SJCRH30 (cell line): Measurements from ENCODE around the gene NMNAT1. TPM values are rescaled to one million over a fixed set of nuclear protein-coding genes. Genes with fewer than 3 reads are reported as not detected.
A peak's percentile ranks its signal among the peaks of the same experiment; 100 is the strongest.
"Not testable (repeated sequence)": the region's sequence is repeated elsewhere in the genome, so short reads cannot be mapped to it uniquely, and the experiment has no call there.

Experiments used
- DNase-seq, 2 experiments: peaks; one replicate each; pipeline ENCODE4 v3.0.0-alpha.2; 2015 to 2020
- H3K27ac ChIP-seq: fragments of 250-450 bp; sonication (Bioruptor Pico); 2 replicates; pipeline ENCODE4 v1.5.1; 2020; ENCODE audit warnings: mild to moderate bottlenecking, moderate library complexity
- H3K27me3 ChIP-seq: fragments of 250-450 bp; sonication (Bioruptor Pico); 2 replicates; pipeline ENCODE4 v1.5.1; 2020; ENCODE audit warnings: mild to moderate bottlenecking, moderate library complexity
- H3K36me3 ChIP-seq: fragments of 250-450 bp; sonication (Bioruptor Pico); 2 replicates; pipeline ENCODE4 v1.5.1; 2020; ENCODE audit warnings: mild to moderate bottlenecking, moderate library complexity
- H3K4me1 ChIP-seq: fragments of 250-450 bp; sonication (Bioruptor Pico); 2 replicates; pipeline ENCODE4 v1.5.1; 2020; ENCODE audit warnings: mild to moderate bottlenecking, moderate library complexity
- H3K4me3 ChIP-seq: fragments of 250-450 bp; sonication (Bioruptor Pico); 2 replicates; pipeline ENCODE4 v1.5.1; 2020; ENCODE audit warnings: mild to moderate bottlenecking, moderate library complexity
- H3K9me3 ChIP-seq: fragments of 250-450 bp; sonication (Bioruptor Pico); replicated peaks from 2 replicates; pipeline ENCODE4 v1.5.1; 2020; ENCODE audit warnings: mild to moderate bottlenecking, moderate library complexity
- total RNA-seq: library from RNA; depleted of rRNA; stranded (reverse); fragments of >200 nt; shearing (Covaris generic); gene quantifications from 2 replicates; pipeline ENCODE4 v1.2.3, GENCODE V29; 2014

The NMNAT1 gene
- total RNA-seq, 1 experiment from 2014 or later = 5.5 TPM

- H3K9me3 ChIP-seq = no peaks in the 10 kb centered on the region
- no peaks in the 10 kb centered on the region for H3K36me3 ChIP-seq
- peak; percentile 88 to 93 for DNase-seq
- H3K4me1 ChIP-seq = peaks cover 14% of the 10 kb centered on the region
- no peaks in the 10 kb centered on the region for H3K27me3 ChIP-seq
- peak overlapping the region; percentile 16; the same call in 1 of the 2 replicates for H3K27ac ChIP-seq
- peak overlapping the region; percentile 10; the same call in 1 of the 2 replicates for H3K4me3 ChIP-seq
Measured at GRCh38 chr1:9960706-9961562, 17.7 kb downstream of the NMNAT1 start.

GRCh38 chr1:9984253-9984652, 41.0 kb downstream of the NMNAT1 start:
- Histone ChIP-seq H3K27me3 (no peaks in the 10 kb centered on the region), H3K36me3 (no peaks in the 10 kb centered on the region), H3K4me3 (no peak overlapping the region), H3K4me1 (no peaks in the 10 kb centered on the region), H3K9me3 (no peaks in the 10 kb centered on the region), H3K27ac (no peak overlapping the region)
- no peak for DNase-seq

GRCh38 chr1:9985001-9985400, 41.7 kb downstream of the NMNAT1 start:
- Histone ChIP-seq H3K9me3 (no peaks in the 10 kb centered on the region), H3K27ac (no peak overlapping the region), H3K4me1 (no peaks in the 10 kb centered on the region), H3K4me3 (no peak overlapping the region), H3K36me3 (no peaks in the 10 kb centered on the region), H3K27me3 (no peaks in the 10 kb centered on the region)
- no peak for DNase-seq

GRCh38 chr1:9989773-9990172, 46.5 kb downstream of the NMNAT1 start:
- Histone ChIP-seq H3K4me3 (no peak overlapping the region), H3K27me3 (no peaks in the 10 kb centered on the region), H3K4me1 (no peaks in the 10 kb centered on the region), H3K27ac (no peak overlapping the region), H3K9me3 (no peaks in the 10 kb centered on the region), H3K36me3 (no peaks in the 10 kb centered on the region)
- no peak for DNase-seq

GRCh38 chr1:9990944-9991343, 47.7 kb downstream of the NMNAT1 start:
- H3K4me3 ChIP-seq = no peak overlapping the region
- H3K27me3 ChIP-seq = no peaks in the 10 kb centered on the region
- H3K4me1 ChIP-seq = no peaks in the 10 kb centered on the region
- no peaks in the 10 kb centered on the region for H3K9me3 ChIP-seq
- H3K27ac ChIP-seq = no peak overlapping the region
- DNase-seq = no peak
- no peaks in the 10 kb centered on the region for H3K36me3 ChIP-seq

- Histone ChIP-seq H3K27ac (no peak overlapping the region), H3K4me3 (no peak overlapping the region), H3K36me3 (no peaks in the 10 kb centered on the region), H3K27me3 (no peaks in the 10 kb centered on the region), H3K4me1 (no peaks in the 10 kb centered on the region), H3K9me3 (no peaks in the 10 kb centered on the region)
- DNase-seq = no peak
Measured at GRCh38 chr1:9992910-9993309, 49.6 kb downstream of the NMNAT1 start.

- no peaks in the 10 kb centered on the region for H3K27me3 ChIP-seq
- no peaks in the 10 kb centered on the region for H3K9me3 ChIP-seq
- no peak for DNase-seq
- no peaks in the 10 kb centered on the region for H3K4me1 ChIP-seq
- no peak overlapping the region for H3K27ac ChIP-seq
- no peak overlapping the region for H3K4me3 ChIP-seq
- no peaks in the 10 kb centered on the region for H3K36me3 ChIP-seq
Measured at GRCh38 chr1:9993561-9994075, 50.3 kb downstream of the NMNAT1 start.

- Histone ChIP-seq H3K36me3 (no peaks in the 10 kb centered on the region), H3K27ac (no peak within 1 kb of the TSS), H3K9me3 (peaks cover 3% of the 10 kb centered on the region; the same call in 1 of the 2 replicates), H3K4me3 (no peak within 1 kb of the TSS), H3K27me3 (no peaks in the 10 kb centered on the region), H3K4me1 (no peaks in the 10 kb centered on the region)
- no peak for DNase-seq
Measured at GRCh38 chr1:9996624-9997582, 53.6 kb downstream of the NMNAT1 start, which contains the start of gene RBP7. RBP7 (plus strand) TSS chr1:9997228; CDS start chr1:9997259, 31 bp downstream.

GRCh38 chr1:10001016-10001665, 57.9 kb downstream of the NMNAT1 start:
- H3K27ac ChIP-seq = no peak overlapping the region
- H3K36me3 ChIP-seq = no peaks in the 10 kb centered on the region
- no peak for DNase-seq
- no peak overlapping the region for H3K4me3 ChIP-seq
- peaks cover 3% of the 10 kb centered on the region; the same call in 1 of the 2 replicates for H3K9me3 ChIP-seq
- H3K27me3 ChIP-seq = no peaks in the 10 kb centered on the region
- H3K4me1 ChIP-seq = no peaks in the 10 kb centered on the region

GRCh38 chr1:10005248-10005647, 62.0 kb downstream of the NMNAT1 start:
- not testable (repeated sequence) for H3K36me3 ChIP-seq, H3K27ac ChIP-seq, H3K9me3 ChIP-seq, H3K4me1 ChIP-seq, H3K4me3 ChIP-seq, H3K27me3 ChIP-seq, DNase-seq

GRCh38 chr1:10007169-10007568, 63.9 kb downstream of the NMNAT1 start:
- H3K27me3 ChIP-seq = no peaks in the 10 kb centered on the region
- H3K36me3 ChIP-seq = no peaks in the 10 kb centered on the region
- H3K27ac ChIP-seq = no peak overlapping the region
- H3K4me3 ChIP-seq = no peak overlapping the region
- H3K4me1 ChIP-seq = no peaks in the 10 kb centered on the region
- no peaks in the 10 kb centered on the region; the same call in 1 of the 2 replicates for H3K9me3 ChIP-seq
- DNase-seq = peak; percentile 46 to 67

- Histone ChIP-seq H3K36me3 (no peaks in the 10 kb centered on the region), H3K4me3 (no peak overlapping the region), H3K27ac (no peak overlapping the region), H3K4me1 (peaks cover 3% of the 10 kb centered on the region; the same call in 1 of the 2 replicates), H3K27me3 (no peaks in the 10 kb centered on the region), H3K9me3 (no peaks in the 10 kb centered on the region)
- no peak for DNase-seq
Measured at GRCh38 chr1:10014016-10014415, 70.7 kb downstream of the NMNAT1 start.

- no peak overlapping the region for H3K27ac ChIP-seq
- no peaks in the 10 kb centered on the region for H3K9me3 ChIP-seq
- peaks cover 3% of the 10 kb centered on the region; the same call in 1 of the 2 replicates for H3K4me1 ChIP-seq
- no peak overlapping the region for H3K4me3 ChIP-seq
- no peak for DNase-seq
- H3K27me3 ChIP-seq = no peaks in the 10 kb centered on the region
- no peaks in the 10 kb centered on the region for H3K36me3 ChIP-seq
Measured at GRCh38 chr1:10019561-10019960, 76.3 kb downstream of the NMNAT1 start.

- H3K4me3 ChIP-seq = no peak overlapping the region
- DNase-seq = no peak
- no peaks in the 10 kb centered on the region for H3K36me3 ChIP-seq
Measured at GRCh38 chr1:10020086-10020485, 76.8 kb downstream of the NMNAT1 start.

More at GRCh38 chr1:10020086-10020485, 76.8 kb downstream of the NMNAT1 start:
- Histone ChIP-seq H3K27ac (no peak overlapping the region), H3K27me3 (no peaks in the 10 kb centered on the region), H3K9me3 (no peaks in the 10 kb centered on the region), H3K4me1 (peaks cover 3% of the 10 kb centered on the region; the same call in 1 of the 2 replicates)
